Subcutaneous adipose tissue (tissue), 4 donors: ENCODE measurements around the gene RBFOX2. TPM values are rescaled to one million over a fixed set of nuclear protein-coding genes. Genes with fewer than 3 reads are reported as not detected.

Experiments used
- CTCF ChIP-seq: fragments of 450-650 bp; IDR thresholded peaks from one replicate; pipeline ENCODE4 v1.5.1; 2016; ENCODE audit warnings: low read depth, mild to moderate bottlenecking, control low read depth, antibody characterized with exemption, moderate library complexity
- total RNA-seq, 4 donors: library from RNA; depleted of rRNA; stranded (reverse); fragments of >200 nt; gene quantifications; one replicate each; pipeline ENCODE4 v1.1.0, GENCODE V29; 2016

The RBFOX2 gene
- total RNA-seq, 4 donors from 2014 or later = 46.7 to 64.1 (median 51.5) TPM

GRCh38 chr22:35872451-35872850 lies 156.2 kb downstream of the RBFOX2 start:
- TF ChIP-seq CTCF = no peak

GRCh38 chr22:35870517-35871293 lies 157.9 kb downstream of the RBFOX2 start:
- TF ChIP-seq CTCF = no peak

- no peak for TF ChIP-seq CTCF
These were observed 159.7 kb downstream of the RBFOX2 start for GRCh38 chr22:35868938-35869337.

- no peak for TF ChIP-seq CTCF
These were observed 162.0 kb downstream of the RBFOX2 start for GRCh38 chr22:35866651-35867050.

- no peak for TF ChIP-seq CTCF
These were observed 164.0 kb downstream of the RBFOX2 start for GRCh38 chr22:35864545-35865165.

GRCh38 chr22:35863432-35863831 lies 165.2 kb downstream of the RBFOX2 start:
- no peak for TF ChIP-seq CTCF

- TF ChIP-seq CTCF = no peak
These were observed 165.9 kb downstream of the RBFOX2 start for GRCh38 chr22:35862697-35863096.
